ENCODE data around the gene SLC15A3. TPM values are rescaled to one million over a fixed set of nuclear protein-coding genes. Genes with fewer than 3 reads are reported as not detected.

The SLC15A3 gene
- polyA plus RNA-seq (2013, experiment 1 of 2) = 44.3 TPM
- polyA plus RNA-seq (2013, experiment 2 of 2) = 45.8 TPM

- H3K4me1 ChIP-seq (ENCODE audit: control insufficient read depth in 2 of 2, insufficient read depth in 1 of 2, low read depth in 1 of 2, low read length in 2 of 2) = peaks cover 19 to 21% of the 10 kb centered on the region in 2 donors
- peak within 1 kb of the TSS; percentile 90 for H3K23ac ChIP-seq (ENCODE audit: low read depth, low read length, poor library complexity)
- H3K9me3 ChIP-seq (replicated peaks in 1 of 2; ENCODE audit: control insufficient read depth in 2 of 2, insufficient read depth in 1 of 2, low read depth in 1 of 2, low read length in 2 of 2) = no peaks in the 10 kb centered on the region
- peak within 1 kb of the TSS; percentile 38 to 76 for H3K4me3 ChIP-seq (ENCODE audit: low read length in 2 of 2)
- H3K27me3 ChIP-seq (ENCODE audit: control insufficient read depth in 3 of 3, insufficient read depth in 3 of 3, low read depth in 1 of 3, low read length in 3 of 3) = peaks cover 2 to 17% (median 3%) of the 10 kb centered on the region in 3 experiments
- peaks cover 2% of the 10 kb centered on the region for H3K79me1 ChIP-seq (ENCODE audit: low read depth, low read length)
- peak within 1 kb of the TSS; percentile 99 for H3K18ac ChIP-seq (ENCODE audit: low read length)
- H3K27ac ChIP-seq (replicated peaks; ENCODE audit: low read length) = peak within 1 kb of the TSS; percentile 61
- peak within 1 kb of the TSS; percentile 96 for H4K91ac ChIP-seq (ENCODE audit: low read depth, low read length, poor library complexity)
- WGBS, 2 donors (ENCODE audit: extremely low coverage in 2 of 2, insufficient read length in 2 of 2, insufficient replicate concordance in 1 of 2) = no CpG with 5 or more reads among the region's 23 CpGs
- peak within 1 kb of the TSS; percentile 85 for H2BK5ac ChIP-seq (ENCODE audit: low read length)
- H4K8ac ChIP-seq (ENCODE audit: low read depth, low read length) = peak within 1 kb of the TSS; percentile 99
- peak within 1 kb of the TSS; percentile 94 for H3K4ac ChIP-seq (ENCODE audit: low read length)
- peak within 1 kb of the TSS; percentile 79 for H2AFZ ChIP-seq (ENCODE audit: low read length)
- peak within 1 kb of the TSS; percentile 83 for H3K9ac ChIP-seq (ENCODE audit: low read depth, low read length, poor library complexity)
- H2BK120ac ChIP-seq (ENCODE audit: low read depth, low read length) = peak within 1 kb of the TSS; percentile 95
- peak within 1 kb of the TSS; percentile 97 for H2BK12ac ChIP-seq (ENCODE audit: low read length)
- peak within 1 kb of the TSS; percentile 92 for H2AK5ac ChIP-seq (ENCODE audit: low read depth, low read length)
- H3K14ac ChIP-seq (ENCODE audit: low read length) = peak within 1 kb of the TSS; percentile 63
- H3K36me3 ChIP-seq (replicated peaks in 1 of 2; ENCODE audit: control insufficient read depth in 2 of 2, insufficient read depth in 2 of 2, low read length in 2 of 2) = no peaks in the 10 kb centered on the region
- peak within 1 kb of the TSS; percentile 60 for H3K4me2 ChIP-seq (ENCODE audit: insufficient read depth, low read length, poor library complexity, severe bottlenecking)
- no peak for DNase-seq (ENCODE audit: low spot score)
- H2BK15ac ChIP-seq (ENCODE audit: low read length) = peak within 1 kb of the TSS; percentile 88
Observed at GRCh38 chr11:60951904-60952741, at the start of gene SLC15A3. SLC15A3 (minus strand) TSS chr11:60952176; CDS start chr11:60951551, 625 bp downstream.

DNA sequence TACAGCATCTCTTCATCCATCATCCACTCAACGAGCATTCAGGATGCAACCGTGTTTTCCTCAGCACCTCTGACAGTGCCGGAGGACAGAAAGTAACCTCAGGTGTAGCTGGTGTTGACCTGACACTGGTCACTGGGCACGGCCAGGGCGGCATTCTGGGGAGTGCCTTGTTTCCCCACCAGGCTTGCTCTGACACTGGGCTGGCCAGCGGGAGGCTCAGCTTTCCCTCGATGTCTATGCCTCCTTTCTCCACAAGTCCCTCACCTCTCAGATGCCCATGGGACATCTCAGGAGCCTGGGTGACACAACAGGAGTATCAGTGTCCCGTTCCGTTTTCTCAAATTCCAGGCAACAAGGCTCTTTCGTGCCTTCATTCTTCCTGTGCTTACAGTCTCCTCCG, 48.5 kb upstream of the SLC15A3 start:
- H2AFZ ChIP-seq (ENCODE audit: low read length) = no peak overlapping the region
- no peak overlapping the region for H2BK5ac ChIP-seq (ENCODE audit: low read length)
- H4K91ac ChIP-seq (ENCODE audit: low read depth, low read length, poor library complexity) = no peak overlapping the region
- DNase-seq (ENCODE audit: low spot score) = no peak
- peaks cover 6 to 7% of the 10 kb centered on the region in 2 donors for H3K4me1 ChIP-seq (ENCODE audit: control insufficient read depth in 2 of 2, insufficient read depth in 1 of 2, low read depth in 1 of 2, low read length in 2 of 2)
- no peaks in the 10 kb centered on the region for H3K9me3 ChIP-seq (replicated peaks in 1 of 2; ENCODE audit: control insufficient read depth in 2 of 2, insufficient read depth in 1 of 2, low read depth in 1 of 2, low read length in 2 of 2)
- H3K4me2 ChIP-seq (ENCODE audit: insufficient read depth, low read length, poor library complexity, severe bottlenecking) = no peak overlapping the region
- no peak overlapping the region for H2BK120ac ChIP-seq (ENCODE audit: low read depth, low read length)
- H2BK15ac ChIP-seq (ENCODE audit: low read length) = no peak overlapping the region
- WGBS, 2 donors (ENCODE audit: extremely low coverage in 2 of 2, insufficient read length in 2 of 2, insufficient replicate concordance in 1 of 2) = no CpG with 5 or more reads among the region's 11 CpGs
- no peak overlapping the region for H3K14ac ChIP-seq (ENCODE audit: low read length)
- H3K27me3 ChIP-seq (ENCODE audit: control insufficient read depth in 3 of 3, insufficient read depth in 3 of 3, low read depth in 1 of 3, low read length in 3 of 3) = peaks cover 0 to 36% (median 0%) of the 10 kb centered on the region in 3 experiments
- no peak overlapping the region for H2BK12ac ChIP-seq (ENCODE audit: low read length)
- H3K4ac ChIP-seq (ENCODE audit: low read length) = no peak overlapping the region
- no peak overlapping the region for H3K9ac ChIP-seq (ENCODE audit: low read depth, low read length, poor library complexity)
- H3K36me3 ChIP-seq (replicated peaks in 1 of 2; ENCODE audit: control insufficient read depth in 2 of 2, insufficient read depth in 2 of 2, low read length in 2 of 2) = no peaks in the 10 kb centered on the region
- no peak overlapping the region for H4K8ac ChIP-seq (ENCODE audit: low read depth, low read length)
- no peak overlapping the region for H2AK5ac ChIP-seq (ENCODE audit: low read depth, low read length)
- H3K18ac ChIP-seq (ENCODE audit: low read length) = no peak overlapping the region
- no peak overlapping the region for H3K4me3 ChIP-seq (ENCODE audit: low read length in 2 of 2)
- H3K79me1 ChIP-seq (ENCODE audit: low read depth, low read length) = no peaks in the 10 kb centered on the region
- no peak overlapping the region for H3K23ac ChIP-seq (ENCODE audit: low read depth, low read length, poor library complexity)
- no peak overlapping the region for H3K27ac ChIP-seq (replicated peaks; ENCODE audit: low read length)

DNA sequence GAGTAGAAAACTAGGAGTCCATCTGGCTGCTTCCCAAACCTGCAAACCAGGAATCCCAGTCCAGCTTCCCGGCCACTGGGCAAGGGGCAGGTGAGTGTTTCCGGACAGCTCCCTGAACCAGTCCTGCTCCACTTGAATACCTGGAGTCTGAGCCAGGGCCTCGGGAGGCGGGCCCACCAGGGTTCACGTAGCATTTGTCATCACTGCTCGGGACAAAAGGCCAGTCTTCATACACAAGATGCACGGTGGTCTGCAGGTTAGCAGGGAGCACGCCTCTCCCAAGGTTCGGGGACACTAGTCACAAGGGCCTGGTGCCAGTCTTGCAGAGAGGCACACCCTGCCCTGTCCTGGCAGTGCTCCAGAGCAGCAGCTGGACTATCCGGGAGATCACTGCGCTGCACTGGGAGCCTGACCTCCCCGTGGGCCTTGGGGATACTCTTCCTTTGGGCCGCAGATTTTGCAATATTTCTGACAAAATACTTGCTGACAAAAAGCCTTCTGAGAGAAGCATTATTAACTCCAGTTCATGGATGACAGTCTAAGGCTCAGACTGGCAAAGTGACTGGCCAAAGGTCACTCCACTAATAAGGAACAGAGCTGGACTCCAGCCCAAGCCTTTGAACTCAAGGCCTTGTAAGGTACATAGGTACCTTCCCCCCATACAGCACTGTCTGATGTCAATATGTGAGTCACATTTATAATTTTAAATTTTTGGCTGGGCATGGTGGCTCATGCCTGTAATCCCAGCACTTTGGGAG, 44.6 kb upstream of the SLC15A3 start:
- no peaks in the 10 kb centered on the region for H3K79me1 ChIP-seq (ENCODE audit: low read depth, low read length)
- DNase-seq (ENCODE audit: low spot score) = no peak
- no peak overlapping the region for H2BK12ac ChIP-seq (ENCODE audit: low read length)
- H3K27ac ChIP-seq (replicated peaks; ENCODE audit: low read length) = no peak overlapping the region
- H3K4me2 ChIP-seq (ENCODE audit: insufficient read depth, low read length, poor library complexity, severe bottlenecking) = no peak overlapping the region
- H2BK15ac ChIP-seq (ENCODE audit: low read length) = peak overlapping the region; percentile 10
- no peak overlapping the region for H3K14ac ChIP-seq (ENCODE audit: low read length)
- H3K18ac ChIP-seq (ENCODE audit: low read length) = peak overlapping the region; percentile 77
- no CpG with 5 or more reads among the region's 13 CpGs for WGBS, 2 donors (ENCODE audit: extremely low coverage in 2 of 2, insufficient read length in 2 of 2, insufficient replicate concordance in 1 of 2)
- H3K9me3 ChIP-seq (replicated peaks in 1 of 2; ENCODE audit: control insufficient read depth in 2 of 2, insufficient read depth in 1 of 2, low read depth in 1 of 2, low read length in 2 of 2) = no peaks in the 10 kb centered on the region
- no peak overlapping the region for H3K9ac ChIP-seq (ENCODE audit: low read depth, low read length, poor library complexity)
- H3K27me3 ChIP-seq (ENCODE audit: control insufficient read depth in 3 of 3, insufficient read depth in 3 of 3, low read depth in 1 of 3, low read length in 3 of 3) = peaks cover 0 to 44% (median 0%) of the 10 kb centered on the region in 3 experiments
- H4K91ac ChIP-seq (ENCODE audit: low read depth, low read length, poor library complexity) = no peak overlapping the region
- H2AK5ac ChIP-seq (ENCODE audit: low read depth, low read length) = peak overlapping the region; percentile 66
- H2BK5ac ChIP-seq (ENCODE audit: low read length) = peak overlapping the region; percentile 6
- H3K4ac ChIP-seq (ENCODE audit: low read length) = no peak overlapping the region
- H3K36me3 ChIP-seq (replicated peaks in 1 of 2; ENCODE audit: control insufficient read depth in 2 of 2, insufficient read depth in 2 of 2, low read length in 2 of 2) = no peaks in the 10 kb centered on the region
- H3K23ac ChIP-seq (ENCODE audit: low read depth, low read length, poor library complexity) = no peak overlapping the region
- no peak overlapping the region for H4K8ac ChIP-seq (ENCODE audit: low read depth, low read length)
- no peak overlapping the region for H2BK120ac ChIP-seq (ENCODE audit: low read depth, low read length)
- H3K4me1 ChIP-seq (ENCODE audit: control insufficient read depth in 2 of 2, insufficient read depth in 1 of 2, low read depth in 1 of 2, low read length in 2 of 2) = peaks cover 0 to 3% of the 10 kb centered on the region in 2 donors
- H2AFZ ChIP-seq (ENCODE audit: low read length) = no peak overlapping the region
- H3K4me3 ChIP-seq (ENCODE audit: low read length in 2 of 2) = no peak overlapping the region

- no peak for DNase-seq (ENCODE audit: low spot score)
- H4K8ac ChIP-seq (ENCODE audit: low read depth, low read length) = no peak overlapping the region
- H3K9me3 ChIP-seq (replicated peaks in 1 of 2; ENCODE audit: control insufficient read depth in 2 of 2, insufficient read depth in 1 of 2, low read depth in 1 of 2, low read length in 2 of 2) = no peaks in the 10 kb centered on the region
- no peak overlapping the region for H3K4me3 ChIP-seq (ENCODE audit: low read length in 2 of 2)
- no peaks in the 10 kb centered on the region for H3K36me3 ChIP-seq (replicated peaks in 1 of 2; ENCODE audit: control insufficient read depth in 2 of 2, insufficient read depth in 2 of 2, low read length in 2 of 2)
- H2BK12ac ChIP-seq (ENCODE audit: low read length) = no peak overlapping the region
- H2AK5ac ChIP-seq (ENCODE audit: low read depth, low read length) = no peak overlapping the region
- H2AFZ ChIP-seq (ENCODE audit: low read length) = no peak overlapping the region
- no peak overlapping the region for H3K9ac ChIP-seq (ENCODE audit: low read depth, low read length, poor library complexity)
- H3K18ac ChIP-seq (ENCODE audit: low read length) = no peak overlapping the region
- H4K91ac ChIP-seq (ENCODE audit: low read depth, low read length, poor library complexity) = no peak overlapping the region
- H3K23ac ChIP-seq (ENCODE audit: low read depth, low read length, poor library complexity) = no peak overlapping the region
- H3K4me2 ChIP-seq (ENCODE audit: insufficient read depth, low read length, poor library complexity, severe bottlenecking) = no peak overlapping the region
- no peak overlapping the region for H3K4ac ChIP-seq (ENCODE audit: low read length)
- H3K79me1 ChIP-seq (ENCODE audit: low read depth, low read length) = no peaks in the 10 kb centered on the region
- peaks cover 0 to 3% of the 10 kb centered on the region in 2 donors for H3K4me1 ChIP-seq (ENCODE audit: control insufficient read depth in 2 of 2, insufficient read depth in 1 of 2, low read depth in 1 of 2, low read length in 2 of 2)
- H2BK120ac ChIP-seq (ENCODE audit: low read depth, low read length) = no peak overlapping the region
- H3K14ac ChIP-seq (ENCODE audit: low read length) = no peak overlapping the region
- H2BK5ac ChIP-seq (ENCODE audit: low read length) = no peak overlapping the region
- H2BK15ac ChIP-seq (ENCODE audit: low read length) = no peak overlapping the region
- no peak overlapping the region for H3K27ac ChIP-seq (replicated peaks; ENCODE audit: low read length)
- no CpG with 5 or more reads among the region's 7 CpGs for WGBS, 2 donors (ENCODE audit: extremely low coverage in 2 of 2, insufficient read length in 2 of 2, insufficient replicate concordance in 1 of 2)
- peaks cover 0 to 43% (median 0%) of the 10 kb centered on the region in 3 experiments for H3K27me3 ChIP-seq (ENCODE audit: control insufficient read depth in 3 of 3, insufficient read depth in 3 of 3, low read depth in 1 of 3, low read length in 3 of 3)
Observed at GRCh38 chr11:60995798-60996197, 43.8 kb upstream of the SLC15A3 start.

Measured in neuronal stem cell (in vitro differentiated cells).